ENCODE data around the gene EIF4EBP2.

DNA sequence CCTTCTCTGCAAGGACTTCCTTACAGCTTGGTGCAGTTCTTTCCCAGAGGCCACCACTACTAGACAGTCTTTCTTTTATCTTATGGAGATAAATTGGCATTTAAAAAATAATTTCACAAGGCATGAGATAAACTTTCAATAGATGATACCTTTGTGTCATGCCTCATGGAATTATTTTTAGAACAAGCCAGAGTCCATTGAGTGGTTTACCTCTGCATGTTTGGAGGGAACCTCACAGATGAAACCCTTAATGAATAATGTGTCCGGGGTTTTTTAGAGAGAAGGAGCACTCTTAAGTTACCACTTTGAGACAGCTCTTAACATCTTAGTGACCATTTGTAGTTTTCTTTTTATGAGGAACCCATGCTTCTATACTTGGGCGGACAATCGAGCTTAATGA lies 20.4 kb downstream of the EIF4EBP2 start:
- TF ChIP-seq, protein P1, sequence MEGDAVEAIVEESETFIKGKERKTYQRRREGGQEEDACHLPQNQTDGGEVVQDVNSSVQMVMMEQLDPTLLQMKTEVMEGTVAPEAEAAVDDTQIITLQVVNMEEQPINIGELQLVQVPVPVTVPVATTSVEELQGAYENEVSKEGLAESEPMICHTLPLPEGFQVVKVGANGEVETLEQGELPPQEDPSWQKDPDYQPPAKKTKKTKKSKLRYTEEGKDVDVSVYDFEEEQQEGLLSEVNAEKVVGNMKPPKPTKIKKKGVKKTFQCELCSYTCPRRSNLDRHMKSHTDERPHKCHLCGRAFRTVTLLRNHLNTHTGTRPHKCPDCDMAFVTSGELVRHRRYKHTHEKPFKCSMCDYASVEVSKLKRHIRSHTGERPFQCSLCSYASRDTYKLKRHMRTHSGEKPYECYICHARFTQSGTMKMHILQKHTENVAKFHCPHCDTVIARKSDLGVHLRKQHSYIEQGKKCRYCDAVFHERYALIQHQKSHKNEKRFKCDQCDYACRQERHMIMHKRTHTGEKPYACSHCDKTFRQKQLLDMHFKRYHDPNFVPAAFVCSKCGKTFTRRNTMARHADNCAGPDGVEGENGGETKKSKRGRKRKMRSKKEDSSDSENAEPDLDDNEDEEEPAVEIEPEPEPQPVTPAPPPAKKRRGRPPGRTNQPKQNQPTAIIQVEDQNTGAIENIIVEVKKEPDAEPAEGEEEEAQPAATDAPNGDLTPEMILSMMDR (conservative IDR thresholded peaks at IDR 0.05; ENCODE audit: low read depth, low read length): no peak
- no peak for TF ChIP-seq EZH2 (IDR thresholded peaks at IDR 0.05; ENCODE audit: borderline replicate concordance, low read depth, low read length, poor library complexity, severe bottlenecking)

Data from A673 (cell line).